SK-N-MC (cell line): ENCODE results near the gene LRPPRC.

ENCODE experiments used
- EZH2 ChIP-seq: fragments of 200-600 bp; sonication (generic); IDR thresholded peaks from one replicate; pipeline ENCODE4 v1.6.1; 2017; ENCODE audit warnings: antibody characterized with exemption
- POLR2AphosphoS5 ChIP-seq: IDR thresholded peaks from 2 replicates; pipeline ENCODE4 v1.6.1; 2012; ENCODE audit warnings: mild to moderate bottlenecking, low read depth, low read length, borderline replicate concordance

DNA sequence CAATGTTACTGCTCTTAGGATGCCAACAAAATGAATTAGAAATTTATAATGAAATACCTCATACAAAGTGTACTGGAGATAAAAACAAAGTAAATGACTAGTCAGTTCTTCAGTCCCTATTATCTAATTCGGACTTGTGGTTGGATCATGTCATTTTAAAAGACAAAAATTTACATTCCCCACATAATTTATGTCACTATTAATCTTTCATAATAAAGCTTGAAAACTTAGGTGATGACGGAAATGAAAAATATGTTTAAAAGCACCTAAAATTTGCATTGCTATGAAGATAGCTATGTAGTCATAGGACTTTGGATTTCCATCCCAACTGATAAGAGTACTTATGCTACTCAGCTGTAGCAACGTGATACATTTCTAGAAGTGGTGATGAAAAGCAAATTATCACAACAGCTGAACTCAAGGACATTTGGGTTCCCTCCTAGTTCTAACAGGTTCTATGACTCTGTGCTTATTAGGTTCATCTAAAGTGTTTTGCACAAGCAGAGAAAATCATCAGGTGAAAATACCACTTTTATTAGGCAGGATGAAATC lies 58.4 kb downstream of the LRPPRC start:
- no peak for TF ChIP-seq EZH2
- no peak for TF ChIP-seq POLR2AphosphoS5
